HG02981 (cell line): ENCODE data around the gene IFNA17.
"Not testable (repeated sequence)": the region's sequence is repeated elsewhere in the genome, so short reads cannot be mapped to it uniquely, and the experiment has no call there.

ENCODE experiments used
- ATAC-seq: cut with Tn5 transposase; IDR thresholded peaks from one replicate; pipeline ENCODE4 v1.9.1; 2021; ENCODE audit warnings: mild to moderate bottlenecking, moderate library complexity; ENCODE audit not compliant: unreplicated experiment

The IFNA17 gene

DNA sequence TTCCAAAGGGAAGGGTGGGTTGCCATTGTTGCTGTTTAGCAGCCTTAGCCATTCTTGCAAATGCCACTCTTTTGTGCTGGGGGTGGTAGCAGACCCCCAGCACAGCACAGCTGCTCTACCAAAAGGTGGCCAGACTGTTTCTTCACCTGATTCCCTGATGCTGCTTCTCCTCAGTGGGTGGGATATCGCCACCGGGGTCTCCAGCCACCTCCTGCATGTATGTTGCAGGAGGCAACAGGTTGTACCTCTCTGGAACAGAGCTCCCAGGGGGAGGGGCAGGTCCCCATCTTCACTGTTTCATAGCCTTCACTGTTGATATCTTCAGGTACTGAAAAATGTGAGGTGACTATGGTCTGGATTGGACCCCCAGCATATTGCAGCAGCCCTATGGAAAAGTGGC lies 17.2 kb downstream of the IFNA17 start:
- not testable (repeated sequence) for ATAC-seq

DNA sequence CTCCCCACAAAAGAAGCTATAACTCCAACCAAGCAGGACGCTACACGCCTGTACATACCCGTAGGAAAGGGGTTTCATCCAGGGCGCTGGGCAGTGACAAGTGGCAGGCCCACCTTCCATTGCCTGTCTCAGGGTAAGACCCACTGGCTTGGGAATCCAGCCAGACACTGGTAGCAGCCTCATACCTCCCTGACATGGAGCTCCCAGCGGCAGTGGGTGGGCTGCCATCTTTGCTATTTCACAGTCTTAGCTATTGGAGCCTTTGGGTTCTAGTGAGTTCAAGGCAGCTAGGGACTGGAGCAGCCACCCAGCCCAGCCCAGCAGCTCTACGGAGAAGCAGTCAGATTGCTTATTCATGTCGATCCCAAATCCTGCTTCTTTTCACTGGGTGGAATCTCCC lies 17.7 kb downstream of the IFNA17 start:
- ATAC-seq = no peak

DNA sequence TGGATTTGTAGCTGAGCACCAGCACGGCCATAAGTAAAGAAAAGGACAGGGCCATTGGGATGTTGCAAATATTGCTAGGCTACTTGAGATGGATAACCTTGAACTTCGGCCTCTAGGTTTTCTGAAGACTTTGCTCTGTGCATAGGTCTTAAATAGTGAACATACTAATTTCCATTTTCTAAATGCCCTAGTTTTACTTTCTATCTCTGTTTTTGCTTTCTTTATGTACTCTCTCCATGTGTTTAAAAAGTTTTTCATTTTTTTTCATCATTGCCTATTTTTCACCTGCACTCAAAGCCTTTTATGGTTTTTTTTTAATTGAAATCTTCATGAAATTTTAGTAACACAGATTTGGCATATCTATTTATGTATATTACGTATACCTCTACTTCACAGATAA lies 21.0 kb downstream of the IFNA17 start, which contains the start of gene IFNA10:
Gene IFNA10, minus strand, starts transcription at position 101 of the 400 bp plus-strand sequence. Its CDS starts 46 bp downstream, at position 55.
- not testable (repeated sequence) for ATAC-seq

DNA sequence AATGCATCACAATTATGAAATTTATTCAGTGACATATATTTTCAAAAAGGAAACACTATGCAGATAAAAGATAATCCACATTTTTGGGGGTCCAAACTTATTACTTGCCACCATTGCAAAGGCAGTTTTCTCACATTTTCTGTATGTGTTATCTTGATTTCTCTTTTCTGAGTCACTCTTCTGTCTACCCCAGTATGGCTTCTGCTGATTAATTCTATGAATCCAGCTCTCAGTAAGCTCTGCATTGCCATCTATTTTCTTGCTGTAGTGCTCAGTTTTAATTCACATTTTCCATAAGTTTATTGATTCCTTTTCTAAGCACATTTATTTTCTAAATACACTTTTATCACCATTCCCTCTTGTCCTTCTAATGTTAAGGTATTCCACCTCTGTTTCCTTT lies 22.8 kb downstream of the IFNA17 start:
- no peak for ATAC-seq

DNA sequence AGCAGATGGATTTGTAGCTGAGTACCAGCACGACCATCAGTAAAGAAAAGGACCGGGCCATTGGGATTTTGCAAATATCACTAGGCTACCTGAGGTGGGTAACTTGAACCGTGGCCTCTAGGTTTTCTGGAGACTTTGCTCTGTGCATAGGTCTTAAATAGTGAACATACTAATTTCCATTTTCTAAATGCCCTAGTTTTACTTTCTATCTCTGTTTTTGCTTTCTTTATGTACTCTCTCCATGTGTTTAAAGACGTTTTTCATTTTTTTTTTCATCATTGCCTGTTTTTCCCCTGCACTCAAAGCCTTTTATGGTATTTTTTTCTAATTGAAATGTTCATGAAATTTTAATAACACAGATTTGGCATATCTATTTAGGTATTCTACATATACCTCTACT lies 25.9 kb downstream of the IFNA17 start, which contains the start of gene IFNA7:
Gene IFNA7, minus strand, starts transcription at position 101 of the 400 bp plus-strand sequence. Its CDS starts 40 bp downstream, at position 61.
- ATAC-seq = not testable (repeated sequence)

DNA sequence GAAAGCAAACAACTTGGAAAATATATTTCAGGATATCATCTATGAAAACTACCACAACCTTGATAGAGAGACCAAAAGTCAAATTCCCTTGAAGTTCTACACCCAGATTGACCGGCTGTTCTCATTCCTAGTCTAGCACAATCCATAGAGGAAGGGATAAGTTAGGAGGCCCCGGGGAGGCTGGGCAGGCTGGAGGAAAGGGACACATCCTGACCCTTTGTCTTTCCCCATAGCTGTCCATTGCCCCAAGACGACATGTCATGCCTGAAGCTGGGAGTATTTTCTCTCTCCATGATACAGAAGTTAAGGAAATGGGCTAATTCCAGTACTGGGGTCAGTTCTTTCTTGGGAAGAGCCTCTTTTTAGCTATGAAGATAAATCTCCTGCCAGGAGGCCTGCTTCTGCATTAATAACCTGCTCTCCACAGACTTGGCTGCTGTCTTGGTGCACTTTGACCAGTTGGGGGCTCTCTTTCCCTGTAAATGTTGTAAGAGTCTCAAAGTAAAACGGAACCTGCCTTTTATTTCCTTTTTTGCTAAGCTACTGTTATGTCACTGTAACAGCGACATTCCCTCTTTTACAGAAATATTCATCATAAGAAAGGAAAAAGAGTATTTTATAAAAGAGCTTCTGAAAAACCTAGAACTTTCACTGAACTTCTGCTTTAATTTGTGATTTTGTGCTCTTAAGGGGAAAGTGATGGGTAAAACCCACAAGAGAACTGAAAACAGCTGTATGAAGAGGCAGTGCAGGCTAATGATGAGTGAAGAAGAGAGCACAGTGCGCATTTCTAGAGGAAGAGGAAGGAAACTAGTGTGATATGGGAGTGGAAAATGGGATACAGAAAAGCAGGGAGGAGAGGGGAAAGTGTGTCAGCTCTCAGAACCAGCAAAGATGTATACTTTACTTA lies 32.9 kb downstream of the IFNA17 start:
- peak; percentile 93 for ATAC-seq

DNA sequence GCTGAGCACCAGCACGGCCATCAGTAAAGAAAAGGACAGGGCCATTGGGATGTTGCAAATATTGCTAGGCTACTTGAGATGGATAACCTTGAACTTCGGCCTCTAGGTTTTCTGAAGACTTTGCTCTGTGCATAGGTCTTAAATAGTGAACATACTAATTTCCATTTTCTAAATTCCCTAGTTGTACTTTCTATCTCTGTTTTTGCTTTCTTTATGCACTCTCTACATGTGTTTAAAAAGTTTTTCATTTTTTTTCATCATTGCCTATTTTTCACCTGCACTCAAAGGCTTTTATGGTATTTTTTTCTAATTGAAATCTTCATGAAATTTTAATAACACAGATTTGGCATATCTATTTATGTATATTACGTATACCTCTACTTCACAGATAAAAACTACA lies 40.5 kb downstream of the IFNA17 start, which contains the start of gene IFNA4:
Gene IFNA4, minus strand, starts transcription at position 101 of the 400 bp plus-strand sequence. Its CDS starts 56 bp downstream, at position 45.
- not testable (repeated sequence) for ATAC-seq

DNA sequence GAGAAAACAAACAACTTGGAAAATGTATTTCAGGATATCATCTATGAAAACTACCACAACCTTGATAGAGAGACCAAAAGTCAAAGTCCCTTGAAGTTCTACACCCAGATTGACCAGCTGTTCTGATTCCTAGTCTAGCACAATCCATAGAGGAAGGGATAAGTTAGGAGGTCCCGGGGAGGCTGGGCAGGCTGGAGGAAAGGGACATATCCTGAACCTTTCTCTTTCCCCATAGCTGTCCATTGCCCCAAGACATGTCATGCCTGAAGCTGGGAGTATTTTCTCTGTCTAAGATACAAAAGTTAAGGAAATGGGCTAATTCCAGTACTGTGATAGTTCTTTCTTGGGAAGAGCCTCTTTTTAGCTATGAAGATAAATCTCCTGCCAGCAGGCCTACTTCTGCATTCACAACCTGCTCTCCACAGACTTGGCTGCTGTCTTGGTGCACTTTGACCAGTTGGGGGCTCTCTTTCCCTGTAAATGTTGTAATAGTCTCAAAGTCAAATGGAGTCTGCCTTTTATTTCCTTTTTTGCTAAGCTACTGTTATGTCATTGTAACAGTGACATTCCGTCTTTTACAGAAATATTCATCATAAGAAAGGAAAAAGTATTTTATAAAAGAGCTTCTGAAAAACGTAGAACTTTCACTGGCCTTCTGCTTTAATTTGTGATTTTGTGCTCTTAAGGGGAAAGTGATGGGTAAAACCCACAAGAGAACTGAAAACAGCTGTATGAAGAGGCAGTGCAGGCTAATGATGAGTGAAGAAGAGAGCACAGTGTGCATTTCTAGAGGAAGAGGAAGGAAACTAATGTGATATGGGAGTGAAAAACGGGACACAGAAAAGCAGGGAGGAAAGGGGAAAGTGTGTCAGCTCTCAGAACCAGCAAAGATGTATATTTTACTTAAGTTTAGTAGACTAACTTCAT lies 44.9 kb downstream of the IFNA17 start:
- peak; percentile 94 for ATAC-seq
